Left renal pelvis (tissue), 4 donors: ENCODE results near the gene CCDC38. TPM values are rescaled to one million over a fixed set of nuclear protein-coding genes. Genes with fewer than 3 reads are reported as not detected.
"Not testable (repeated sequence)": the region's sequence is repeated elsewhere in the genome, so short reads cannot be mapped to it uniquely, and the experiment has no call there.

Experiments used
- DNase-seq, 4 donors: peaks; one replicate each; pipeline ENCODE4 v3.0.0-alpha.2; 2013; ENCODE audit warnings: low read depth in 4 of 4, low spot score in 3 of 4
- polyA plus RNA-seq, 4 donors: library from polyadenylated mRNA; unstranded; fragments of 120-200 nt; gene quantifications; one replicate each; pipeline ENCODE4 v1.2.1, GENCODE V29; 2013; ENCODE audit not compliant: insufficient read length in 4 of 4

CCDC38 gene
- polyA plus RNA-seq, 4 donors, result 0.54 to 0.63 (median 0.60) TPM; not detected in 1

- DNase-seq, result not testable (repeated sequence)
These were observed 100.0 kb downstream of the CCDC38 start for GRCh38 chr12:95842426-95842825.

- no peak for DNase-seq
These were observed 104.3 kb downstream of the CCDC38 start for GRCh38 chr12:95838125-95838524.

DNA sequence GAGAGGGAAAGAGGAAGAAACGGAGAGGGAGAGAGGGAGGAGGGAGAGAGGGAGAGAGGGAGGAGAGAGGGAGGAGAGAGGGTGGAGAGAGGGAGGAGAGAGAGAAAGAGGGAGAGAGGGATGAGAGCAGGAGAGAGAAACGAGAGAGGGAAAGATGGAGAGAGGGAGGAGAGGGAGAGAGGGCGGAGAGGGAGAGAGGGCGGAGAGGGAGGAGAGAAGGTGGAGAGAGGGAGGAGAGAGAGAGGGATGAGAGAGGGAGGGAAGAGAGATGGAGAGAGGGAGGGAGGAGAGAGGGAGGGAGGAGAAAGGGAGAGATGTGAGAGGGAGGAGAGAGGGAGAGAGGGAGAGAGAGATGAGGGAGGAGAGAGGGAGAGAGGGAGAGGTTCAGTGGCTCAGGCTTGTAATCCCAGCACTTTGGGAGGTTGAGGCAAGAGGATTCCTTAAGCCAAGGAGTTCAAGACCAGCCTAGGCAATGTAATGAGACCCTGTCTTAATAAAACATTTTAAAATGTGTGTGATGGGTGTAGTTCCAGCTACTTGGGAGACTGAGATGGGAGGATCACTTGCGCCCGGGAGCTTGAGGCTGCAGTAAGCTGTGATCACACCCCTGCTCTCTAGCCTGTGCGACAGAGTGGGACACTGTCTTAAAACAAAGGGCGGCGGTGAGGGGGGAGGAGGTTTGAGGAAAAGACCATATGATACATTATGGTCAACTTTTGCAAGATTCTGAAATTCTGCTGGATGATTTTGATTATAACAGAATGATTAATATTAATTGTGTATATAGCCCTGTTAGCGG is 105.0 kb downstream of the CCDC38 start:
- no peak for DNase-seq

- no peak for DNase-seq
These were observed 105.7 kb downstream of the CCDC38 start for GRCh38 chr12:95836630-95837239.

DNA sequence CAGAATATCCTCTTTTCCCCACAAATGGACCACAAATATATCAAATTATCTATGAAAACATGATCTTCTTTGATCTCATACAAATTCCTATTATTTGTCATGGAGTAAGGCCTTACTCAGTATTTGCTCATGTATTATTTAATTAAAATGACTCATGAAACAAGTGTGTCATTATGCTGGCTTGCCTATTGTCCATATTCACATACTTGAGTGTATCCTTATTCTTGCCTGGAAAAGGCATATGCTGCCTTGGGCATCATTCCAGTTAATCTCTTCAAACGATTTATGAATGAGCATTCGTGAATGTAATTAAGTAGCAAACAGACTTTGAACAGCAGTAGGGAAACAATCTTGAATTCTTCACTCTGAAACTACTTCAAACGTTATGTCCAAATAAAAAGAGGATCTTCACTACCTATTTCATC is 106.2 kb downstream of the CCDC38 start:
- no peak for DNase-seq

- DNase-seq, result no peak
These were observed 107.8 kb downstream of the CCDC38 start for GRCh38 chr12:95834572-95834971.

- DNase-seq, result no peak
These were observed 111.9 kb downstream of the CCDC38 start for GRCh38 chr12:95830335-95831089.

DNA sequence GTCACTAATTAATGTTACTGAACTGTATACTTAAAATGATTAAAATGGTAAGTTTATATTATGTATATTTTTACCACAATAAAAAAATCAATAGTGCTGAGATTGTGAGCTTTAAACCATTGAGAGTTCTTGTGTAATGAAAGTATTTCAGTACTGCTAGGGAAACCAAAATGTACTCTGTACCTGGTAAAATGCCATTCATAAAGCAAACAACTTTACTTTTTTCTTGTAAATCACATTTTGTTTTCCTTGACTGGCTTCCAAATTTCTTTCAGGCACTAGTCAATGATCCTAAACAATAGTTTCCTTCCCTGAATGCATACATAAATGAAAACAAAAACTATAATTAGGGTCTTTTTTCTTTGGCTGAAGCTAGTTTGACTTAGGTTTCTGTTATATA is 113.0 kb downstream of the CCDC38 start:
- DNase-seq, result no peak

DNA sequence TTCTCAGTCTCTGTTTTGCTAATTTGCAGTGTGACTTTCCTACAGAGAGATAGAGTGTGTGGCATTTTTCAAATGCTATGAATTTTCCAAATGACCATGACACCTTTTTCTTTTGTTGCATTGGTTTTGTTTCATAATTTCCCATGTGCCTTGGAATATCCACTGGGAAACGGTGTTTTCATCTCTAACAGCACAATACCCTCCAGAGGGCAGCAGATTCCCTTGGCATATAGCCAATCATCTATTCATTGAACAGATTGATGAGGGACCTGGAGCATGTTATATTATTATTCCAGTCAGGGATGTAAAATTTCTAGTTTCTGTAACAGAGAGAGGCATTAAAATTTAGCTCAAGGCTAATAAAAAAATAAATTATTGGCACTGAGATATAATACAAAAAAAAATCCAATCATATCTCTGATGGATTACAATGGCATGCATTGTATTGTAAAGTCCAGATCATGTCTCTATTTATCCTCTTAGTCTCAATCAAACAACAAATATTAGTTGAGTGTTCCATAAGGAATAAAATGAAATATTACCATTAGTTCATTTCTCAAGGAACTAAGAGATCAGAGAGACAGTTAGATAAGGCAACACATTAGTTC is 122.2 kb downstream of the CCDC38 start:
- DNase-seq, result no peak

Other genes with a start within 250 kb of the CCDC38 start
- gene NTN4, start 151.8 kb downstream of the CCDC38 start, polyA plus RNA-seq, result 100 to 1,000 TPM in 3 of 4 donors, 1 to 10 TPM in 1; 3.3 to 110 (median 104) TPM
- gene SNRPF, start 83.7 kb downstream of the CCDC38 start, polyA plus RNA-seq, result 100 to 1,000 TPM in 2 of 4 donors, 10 to 100 TPM in 2; 70.1 to 104 (median 97.0) TPM
- gene AMDHD1, start 717 bp upstream of the CCDC38 start, polyA plus RNA-seq, result 1 to 10 TPM in 3 of 4 donors, under 1 TPM in 1; 0.33 to 1.5 (median 1.2) TPM
- 1 to 10 TPM in 1 of 4 donors, under 1 TPM in 3; 0.26 to 2.3 (median 0.53) TPM for gene HAL, start 53.7 kb upstream of the CCDC38 start, polyA plus RNA-seq
- 100 to 1,000 TPM in 3 of 4 donors, 10 to 100 TPM in 1; 97.6 to 144 (median 133) TPM for gene LTA4H, start 93.0 kb upstream of the CCDC38 start, polyA plus RNA-seq